HG03439 (cell line): ENCODE measurements around the gene RGSL1.
"Not testable (repeated sequence)": the region's sequence is repeated elsewhere in the genome, so short reads cannot be mapped to it uniquely, and the experiment has no call there.

Experiments
- ATAC-seq: cut with Tn5 transposase; IDR thresholded peaks from one replicate; pipeline ENCODE4 v1.9.1; 2021; ENCODE audit warnings: mild to moderate bottlenecking, moderate library complexity; ENCODE audit not compliant: unreplicated experiment

Gene RGSL1

DNA sequence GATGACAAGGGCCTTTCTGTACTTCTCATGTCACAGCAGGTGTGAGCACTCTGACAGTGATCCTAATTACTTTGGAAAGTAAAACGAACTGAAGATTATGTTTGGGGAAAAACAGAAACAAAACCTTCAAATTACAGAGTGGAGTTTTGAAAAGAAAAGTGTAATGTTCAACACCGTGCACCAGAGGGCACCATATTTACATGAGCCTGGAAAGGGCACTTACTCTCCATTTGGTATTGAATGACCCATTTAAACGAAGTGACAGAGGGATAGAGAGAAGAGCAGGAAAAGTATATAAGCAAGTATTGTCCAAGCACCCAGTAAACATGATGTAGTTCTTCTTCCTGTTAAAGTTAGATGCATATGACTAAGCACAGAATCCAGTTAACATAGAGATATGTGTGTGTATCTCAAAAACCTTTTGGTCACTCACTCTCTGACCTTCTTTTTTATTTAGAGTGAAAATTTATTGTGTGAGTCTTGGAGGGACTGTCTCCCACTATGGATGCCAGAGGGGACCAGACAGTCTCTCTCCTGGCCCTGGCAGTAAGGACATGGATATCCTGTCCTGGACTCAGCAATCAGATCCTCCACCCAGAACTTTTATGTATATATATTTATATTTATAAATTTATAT lies 3.8 kb upstream of the RGSL1 start:
- no peak for ATAC-seq

DNA sequence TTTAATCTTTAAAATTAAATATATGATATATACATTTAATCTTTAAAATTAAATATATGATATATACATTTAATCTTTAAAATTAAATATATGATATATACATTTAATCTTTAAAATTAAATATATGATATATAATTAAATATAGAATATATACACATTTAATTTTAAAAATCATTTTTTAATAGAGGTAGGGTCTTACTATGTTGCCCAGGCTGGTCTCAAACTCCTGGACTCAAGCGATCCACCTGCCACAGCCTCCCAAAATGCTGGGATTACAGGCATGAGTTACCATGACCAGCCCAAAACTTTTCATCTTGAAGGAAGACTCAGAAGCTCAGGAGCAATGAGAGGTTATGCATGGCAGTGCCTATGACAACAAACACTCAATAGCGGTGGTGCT lies 2.8 kb upstream of the RGSL1 start:
- not testable (repeated sequence) for ATAC-seq

DNA sequence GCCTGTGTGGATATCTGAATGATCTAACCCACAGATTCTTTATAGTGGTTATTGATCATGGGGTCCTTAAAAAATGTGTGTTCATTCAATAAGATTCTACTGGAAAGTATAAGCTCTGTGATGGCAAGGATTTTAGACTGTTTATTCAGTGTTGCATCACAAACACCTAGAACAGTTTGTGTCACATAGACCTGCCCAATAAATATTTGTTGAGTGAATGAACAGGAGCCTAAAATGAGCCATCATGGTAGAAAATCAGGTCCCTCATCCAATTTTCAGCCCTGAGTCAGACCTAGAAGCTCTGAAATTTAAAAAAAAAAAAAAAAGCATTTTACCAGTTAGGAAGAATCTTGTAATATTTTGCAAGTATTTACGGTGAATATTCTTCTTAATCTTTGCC lies 2.3 kb upstream of the RGSL1 start:
- ATAC-seq: no peak

DNA sequence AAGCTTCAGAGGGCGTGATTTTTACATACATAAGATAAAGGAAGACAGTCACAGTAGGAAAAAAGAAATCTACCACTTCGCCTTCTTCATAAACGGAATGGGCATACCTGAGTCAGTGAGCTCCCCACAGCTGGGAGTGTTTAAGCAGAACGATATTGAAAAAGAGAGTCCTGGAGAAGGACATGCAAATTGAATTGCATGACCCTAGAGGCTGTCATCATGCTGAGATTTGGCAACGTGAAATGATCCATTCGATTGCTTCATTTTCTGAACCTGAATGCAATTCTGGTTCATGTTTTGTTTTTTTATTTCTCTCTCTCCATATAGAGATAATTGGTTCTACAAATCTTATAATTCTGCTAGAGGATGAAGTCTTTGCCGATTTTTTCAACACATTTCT lies 3.7 kb downstream of the RGSL1 start:
- ATAC-seq: no peak

DNA sequence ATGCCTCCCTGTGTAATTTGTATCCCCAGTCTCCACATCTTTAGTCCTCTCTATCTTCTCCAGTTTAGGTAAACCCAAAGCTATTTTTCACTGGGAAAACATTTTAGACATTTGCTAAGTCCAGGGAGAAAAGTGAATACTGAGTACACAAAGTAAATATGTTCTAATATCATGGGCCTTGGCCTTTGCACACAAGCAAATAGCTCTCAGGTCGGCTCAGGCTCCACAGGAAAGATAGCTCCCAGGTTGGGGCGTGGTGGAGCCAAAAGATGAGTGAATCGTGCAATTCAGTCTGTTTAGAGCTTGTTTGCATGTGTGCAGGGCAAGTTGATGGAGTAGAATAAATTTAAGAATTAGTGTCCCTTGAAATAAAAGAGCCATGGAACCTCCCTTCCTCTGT lies 7.9 kb downstream of the RGSL1 start:
- ATAC-seq: no peak

DNA sequence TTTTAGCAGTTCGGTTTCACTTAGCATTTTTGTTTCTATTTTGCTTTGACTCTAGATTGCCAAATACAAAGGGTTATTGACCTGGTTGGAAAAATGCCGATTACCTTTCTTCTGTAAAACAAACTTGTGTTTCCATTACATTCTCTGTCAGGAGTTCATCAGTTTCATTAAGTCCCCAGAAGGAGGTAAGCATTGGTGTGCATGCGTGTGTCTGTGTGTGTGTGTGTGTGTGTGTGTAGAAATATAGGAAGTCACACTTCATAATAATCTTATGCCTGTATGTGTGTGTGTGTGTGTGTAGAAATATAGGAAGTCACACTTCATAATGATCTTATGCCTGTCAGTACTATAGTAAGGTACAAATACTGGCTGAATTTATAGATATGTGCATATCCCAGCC lies 10.0 kb downstream of the RGSL1 start:
- no peak for ATAC-seq

DNA sequence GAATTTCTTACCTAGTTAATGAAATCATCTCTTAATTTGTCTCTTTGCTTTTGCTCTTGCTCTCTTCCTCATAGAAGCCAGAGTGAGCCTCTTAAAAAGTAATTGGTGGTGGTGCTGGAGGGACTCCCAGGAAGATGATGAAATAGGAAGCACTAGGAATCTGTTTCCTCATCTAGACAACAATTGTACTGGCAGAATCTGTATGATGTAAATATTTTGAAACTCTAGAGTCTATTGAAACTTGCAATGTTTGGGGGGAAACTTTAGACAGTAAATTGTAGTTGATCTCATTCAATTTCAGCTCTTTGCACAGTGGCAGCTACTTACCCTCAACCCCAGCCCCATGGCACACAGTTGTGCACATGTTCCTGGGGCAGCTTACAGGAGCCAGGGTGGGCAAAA lies 10.6 kb downstream of the RGSL1 start:
- no peak for ATAC-seq

DNA sequence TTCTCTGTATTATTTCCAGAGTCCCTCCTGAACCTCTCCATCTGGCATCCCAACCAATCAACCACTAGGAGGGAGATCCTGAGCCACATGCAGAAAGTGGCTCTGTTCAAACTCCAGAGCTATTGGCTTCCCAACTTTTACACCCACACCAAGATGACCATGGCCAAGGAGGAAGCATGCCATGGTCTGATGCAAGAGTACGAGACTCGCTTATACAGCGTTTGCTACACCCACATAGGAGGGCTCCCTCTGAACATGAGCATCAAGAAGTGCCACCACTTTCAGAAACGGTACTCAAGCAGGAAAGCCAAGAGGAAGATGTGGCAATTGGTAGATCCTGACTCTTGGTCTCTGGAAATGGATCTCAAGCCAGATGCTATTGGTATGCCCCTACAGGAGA lies 23.6 kb downstream of the RGSL1 start:
- no peak for ATAC-seq

DNA sequence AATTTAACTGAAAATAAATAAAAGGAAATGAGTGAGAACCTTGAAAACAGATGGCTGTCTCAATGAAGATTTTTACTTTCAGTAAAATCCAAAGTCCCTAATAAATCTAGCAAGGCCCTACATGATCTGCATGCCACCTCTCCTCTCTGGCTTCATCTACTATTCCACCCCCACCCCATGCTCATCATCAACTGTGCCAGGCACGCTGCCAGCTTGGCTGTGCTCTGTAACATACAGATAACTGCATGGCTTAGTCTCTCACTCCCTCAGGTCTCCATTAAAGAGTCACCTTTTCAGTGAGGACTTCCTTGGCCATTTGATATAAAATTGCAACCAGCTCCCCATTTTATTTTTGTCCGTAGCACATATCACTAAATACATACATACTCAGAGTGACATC lies 26.7 kb downstream of the RGSL1 start:
- no peak for ATAC-seq

DNA sequence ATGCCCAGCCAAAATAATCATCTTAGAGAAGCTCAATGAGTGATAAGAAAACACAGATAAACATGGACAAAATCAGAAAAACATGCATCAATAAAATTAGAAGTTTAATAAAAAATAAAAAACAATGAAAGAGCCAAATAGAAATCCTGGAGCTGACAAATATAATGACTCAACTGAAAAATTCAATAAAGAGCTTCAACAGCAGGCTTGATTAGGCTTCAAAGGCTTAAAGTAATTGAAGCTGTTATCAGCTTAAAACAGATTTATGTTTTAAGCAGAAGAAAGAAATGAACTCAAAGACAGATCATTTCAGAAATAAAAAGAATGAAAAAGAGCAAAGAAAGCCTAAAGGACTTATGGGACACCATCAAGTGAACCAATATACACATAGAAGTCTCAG lies 28.3 kb downstream of the RGSL1 start:
- no peak for ATAC-seq

DNA sequence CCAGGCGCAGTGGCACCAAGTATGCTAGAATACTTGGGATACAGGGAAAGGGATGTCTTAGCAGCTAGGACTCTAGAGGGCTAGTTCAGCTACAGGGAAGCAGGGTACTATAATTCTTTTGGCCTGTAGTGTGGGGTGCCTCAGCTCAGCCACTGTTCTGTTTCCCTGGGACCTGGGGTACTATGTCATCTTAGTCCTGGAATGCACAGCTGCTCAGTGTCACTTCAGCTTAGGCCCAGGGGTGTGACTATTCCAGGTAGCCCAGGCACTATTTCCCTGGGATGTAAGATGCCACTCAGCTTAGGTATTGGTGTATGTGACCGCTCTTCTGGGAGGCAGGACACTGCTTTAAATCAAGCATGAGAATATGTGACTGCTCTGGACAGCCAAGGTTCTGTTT lies 34.1 kb downstream of the RGSL1 start:
- no peak for ATAC-seq

DNA sequence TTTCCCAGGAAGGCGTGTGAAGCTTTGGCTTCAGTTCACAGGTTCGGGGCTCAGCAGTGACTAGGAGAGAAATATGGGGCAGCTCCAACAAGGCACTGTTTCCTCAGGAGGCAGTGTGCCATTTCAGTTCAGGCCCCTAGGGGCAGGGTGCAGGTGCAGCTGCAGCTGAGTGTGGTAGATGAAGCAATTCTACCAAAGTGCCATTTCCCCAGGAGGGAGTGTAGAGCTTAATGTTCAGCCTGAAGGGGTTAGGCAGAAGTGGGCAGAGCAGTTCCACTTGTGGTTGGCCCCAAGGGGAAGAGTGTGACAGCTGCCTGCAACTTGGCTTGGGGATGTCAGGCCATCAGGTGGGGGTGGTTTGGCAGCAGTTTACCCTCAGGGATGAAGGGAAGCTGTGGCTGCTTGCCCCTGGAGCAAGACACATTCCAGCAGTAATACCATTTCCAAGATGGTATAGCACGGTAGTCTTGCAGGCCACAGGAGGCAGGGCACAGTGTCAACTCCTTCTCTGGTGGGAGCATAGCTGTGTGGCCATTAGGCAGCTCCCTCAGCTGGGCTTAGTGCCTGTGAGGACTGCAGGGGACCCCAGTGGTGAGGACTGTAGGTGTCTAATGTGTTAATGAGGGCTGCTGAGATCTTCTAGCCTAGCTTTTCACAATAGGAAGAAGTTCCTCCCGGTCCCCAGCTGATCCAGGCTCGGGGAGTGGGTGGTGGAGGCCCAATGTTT lies 34.7 kb downstream of the RGSL1 start:
- ATAC-seq: peak; percentile 95

DNA sequence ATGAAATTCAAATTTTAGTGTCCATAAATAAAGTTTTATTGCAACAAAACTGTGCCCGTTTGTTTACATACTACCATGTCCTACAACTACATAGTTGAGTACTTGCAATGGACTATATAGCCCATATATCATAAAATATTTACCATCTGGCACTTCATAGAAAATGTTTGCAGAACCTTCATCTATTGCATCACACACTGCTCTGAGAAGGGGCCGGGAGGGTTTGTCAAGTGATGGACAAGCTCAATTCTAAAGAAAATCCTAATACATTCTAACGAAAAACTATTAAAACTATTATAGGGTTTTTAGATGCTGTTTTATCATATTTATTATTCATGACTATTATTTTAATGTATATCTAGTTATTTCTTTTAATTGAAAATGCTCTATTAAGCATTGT lies 35.9 kb downstream of the RGSL1 start:
- ATAC-seq: no peak

DNA sequence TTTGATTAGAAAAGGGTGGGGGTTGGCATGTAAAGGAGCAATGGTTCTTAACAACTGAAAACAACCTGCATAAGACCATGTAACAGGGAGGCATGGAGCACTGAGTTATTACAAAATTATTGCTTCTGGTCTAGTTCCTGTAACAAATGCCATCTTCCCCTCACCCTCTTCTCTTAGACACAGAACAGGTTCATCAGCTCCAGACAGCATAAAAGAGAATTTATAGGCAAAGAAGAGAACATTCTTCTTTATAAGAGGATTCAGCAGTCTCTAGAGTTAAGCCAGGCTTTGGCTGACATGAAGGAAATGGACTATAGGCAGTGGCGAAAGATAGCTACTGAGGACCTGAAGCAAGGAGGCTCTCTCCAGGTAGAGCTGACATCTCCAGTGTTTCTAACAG lies 38.9 kb downstream of the RGSL1 start:
- no peak for ATAC-seq

DNA sequence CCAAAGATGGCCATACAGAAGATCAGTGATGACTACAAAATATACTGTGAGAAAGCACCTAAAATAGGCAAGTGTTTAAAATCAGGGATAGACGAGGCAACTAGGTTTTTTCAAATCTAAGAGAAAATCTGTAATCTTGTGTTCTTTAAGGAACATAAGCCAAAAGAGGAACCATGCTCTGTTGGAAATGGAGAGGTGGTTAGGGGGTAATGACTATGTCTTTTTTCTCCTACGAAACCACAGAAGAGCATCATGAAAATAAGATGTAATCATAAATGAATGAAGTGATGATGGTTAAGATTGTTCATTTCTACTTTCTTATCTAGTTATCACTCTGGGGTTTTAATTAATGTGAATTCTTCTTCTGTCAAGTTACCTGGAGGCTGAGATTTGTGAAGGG lies 43.1 kb downstream of the RGSL1 start:
- no peak for ATAC-seq

DNA sequence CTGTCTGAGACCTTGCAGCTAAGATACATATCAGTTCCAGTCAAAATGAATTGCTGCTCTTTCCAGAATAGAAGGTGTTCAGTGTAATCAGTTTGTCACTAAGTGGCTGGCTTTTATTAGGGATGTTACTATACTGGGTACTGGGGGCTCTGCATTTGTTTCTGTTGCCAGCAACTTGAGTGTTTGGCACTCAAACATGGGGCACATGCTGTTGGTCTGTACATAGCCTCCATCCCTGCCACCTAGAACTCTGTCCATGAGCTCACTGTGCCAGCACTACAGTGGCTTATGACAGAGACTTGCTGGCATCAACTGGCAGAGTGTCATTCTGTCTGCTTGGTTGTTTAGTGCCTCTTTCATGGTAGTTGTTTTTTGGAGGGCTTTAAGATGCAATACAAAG lies 45.1 kb downstream of the RGSL1 start:
- ATAC-seq: no peak

DNA sequence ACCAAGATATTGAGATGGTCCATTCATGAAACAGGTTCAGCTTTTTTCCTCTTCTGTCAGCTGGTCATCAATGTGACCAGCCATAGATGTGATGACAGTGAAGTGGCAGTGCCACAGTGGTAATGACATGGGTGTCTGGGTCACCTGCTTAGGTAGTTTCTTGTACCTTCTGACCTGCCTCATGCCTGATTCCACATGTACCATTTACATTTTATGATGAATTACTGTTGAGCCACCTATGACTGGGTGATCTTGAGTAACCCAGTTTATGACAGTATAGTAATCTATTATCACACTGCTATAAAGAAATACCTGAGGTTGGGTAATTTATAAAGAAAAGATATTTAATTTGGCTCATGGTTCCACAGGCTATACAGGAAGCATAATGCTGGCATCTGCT lies 45.7 kb downstream of the RGSL1 start:
- ATAC-seq: no peak

DNA sequence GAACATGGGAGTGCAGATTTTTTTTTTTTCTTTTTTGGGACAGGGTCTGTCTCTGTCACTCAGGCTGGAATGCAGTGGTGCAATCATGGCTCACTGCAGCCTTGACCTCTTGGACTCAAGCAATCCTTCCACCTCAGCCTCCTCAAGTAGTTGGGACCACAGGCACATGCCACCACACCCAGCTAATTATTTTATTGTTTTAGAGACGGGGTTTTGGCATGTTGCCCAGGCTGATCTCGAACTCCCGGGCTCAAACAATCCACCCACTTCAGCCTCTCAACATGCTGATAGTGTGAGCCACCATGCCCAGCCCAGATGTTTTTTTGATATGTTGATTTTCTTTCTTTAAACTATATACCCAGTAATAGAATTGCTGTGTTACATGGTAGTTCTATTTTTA lies 57.7 kb downstream of the RGSL1 start:
- no peak for ATAC-seq

DNA sequence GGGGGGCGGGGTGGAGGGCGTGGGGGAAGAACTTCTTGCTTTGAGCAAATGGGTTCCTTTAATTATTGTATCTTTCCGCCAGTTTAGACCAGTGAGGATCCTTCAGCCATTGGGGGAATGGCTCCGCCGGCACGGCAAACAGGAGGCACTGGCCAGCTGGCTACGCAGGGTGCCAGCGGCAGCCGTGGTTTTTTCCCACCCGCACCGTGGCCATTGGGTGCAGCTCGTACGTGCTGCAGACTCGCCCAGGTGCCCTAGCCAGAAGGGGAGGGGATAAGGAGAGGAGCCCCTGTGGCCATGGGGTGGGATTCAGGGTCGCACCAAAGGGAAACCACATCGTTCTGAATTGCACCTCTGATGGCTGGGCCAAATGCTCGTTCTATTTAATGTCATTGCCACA lies 65.6 kb downstream of the RGSL1 start:
- no peak for ATAC-seq

DNA sequence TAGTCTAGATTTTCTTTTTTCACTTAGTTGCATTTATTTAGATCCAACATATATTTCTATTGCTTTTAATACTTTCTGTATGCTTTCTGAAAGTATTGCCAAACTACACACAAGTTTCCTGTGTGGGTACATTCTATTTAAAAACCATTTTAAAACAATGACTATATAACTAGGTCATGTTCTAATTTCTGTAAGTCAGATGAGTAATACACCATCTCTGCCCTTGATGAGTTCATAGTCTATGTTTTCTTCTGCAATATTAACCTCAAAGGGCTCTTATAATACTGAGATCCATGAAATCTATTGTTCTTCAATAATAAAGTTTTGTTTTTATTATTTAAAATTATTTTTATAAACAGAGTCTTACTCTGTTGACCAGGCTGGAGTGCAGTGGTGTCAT lies 70.8 kb downstream of the RGSL1 start:
- no peak for ATAC-seq

DNA sequence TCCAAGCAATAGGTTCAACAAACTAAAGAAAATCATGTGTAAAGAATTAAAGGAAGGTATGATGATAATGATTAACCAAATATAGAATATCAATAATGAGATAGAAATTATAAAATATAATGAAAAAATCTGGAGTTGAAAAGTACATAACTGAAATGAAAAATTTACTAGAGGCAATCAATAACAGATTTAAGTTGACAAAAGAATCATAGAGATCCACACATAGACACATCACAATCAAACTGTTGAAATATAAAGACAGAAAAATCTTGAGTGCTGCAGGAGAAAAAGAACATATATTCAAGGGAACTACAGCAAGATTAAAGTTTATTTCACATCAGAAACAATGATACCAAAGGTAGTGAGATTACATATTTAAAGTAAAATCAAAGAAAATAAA lies 75.4 kb downstream of the RGSL1 start:
- ATAC-seq: no peak

DNA sequence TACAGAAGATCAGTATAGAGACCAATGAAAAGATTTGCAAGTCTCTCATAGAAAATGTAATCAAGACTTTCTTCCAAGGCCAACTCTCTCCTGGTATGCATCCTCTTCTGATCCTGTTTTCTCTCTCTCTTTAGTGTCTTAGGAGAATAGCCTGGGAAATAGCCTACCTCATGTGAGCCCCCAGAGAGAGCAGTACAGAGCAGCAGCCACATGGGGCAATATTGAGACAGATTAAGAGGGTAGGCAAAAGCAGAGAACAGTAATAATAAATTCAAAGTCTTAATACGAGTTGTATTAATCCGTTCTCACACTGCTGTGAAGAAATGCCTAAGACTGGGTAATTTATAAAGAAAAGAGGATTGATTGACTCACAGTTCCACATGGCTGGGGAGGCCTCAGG lies 77.7 kb downstream of the RGSL1 start:
- no peak for ATAC-seq

DNA sequence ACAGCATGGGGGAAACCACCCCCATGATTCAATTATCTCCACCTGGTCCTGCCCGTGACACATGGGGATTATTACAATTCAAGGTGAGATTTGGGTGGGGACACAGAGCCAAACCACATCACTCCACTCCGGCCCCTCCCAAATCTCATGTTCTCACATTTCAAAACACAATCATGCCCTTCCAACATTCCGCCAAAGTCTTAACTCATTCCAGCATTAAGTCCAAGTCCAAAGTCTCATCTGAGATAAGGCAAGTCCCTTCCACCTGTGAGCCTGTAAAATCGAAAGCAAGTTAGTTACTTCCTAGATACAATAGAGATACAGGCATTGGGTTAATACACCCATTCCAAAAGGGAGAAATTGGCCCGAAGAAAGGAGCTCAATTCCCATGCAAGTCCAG lies 78.3 kb downstream of the RGSL1 start:
- not testable (repeated sequence) for ATAC-seq
